AG08395 (cell line): ENCODE measurements around the gene TRIM27.
"Not testable (repeated sequence)": the region's sequence is repeated elsewhere in the genome, so short reads cannot be mapped to it uniquely, and the experiment has no call there.

Source experiments
- DNase-seq: peaks from one replicate; pipeline ENCODE4 v3.0.0; 2012; ENCODE audit warnings: mixed read lengths, low spot score

Gene TRIM27

GRCh38 chr6:28864326-28864923, 59.4 kb downstream of the TRIM27 start:
- no peak for DNase-seq

DNA sequence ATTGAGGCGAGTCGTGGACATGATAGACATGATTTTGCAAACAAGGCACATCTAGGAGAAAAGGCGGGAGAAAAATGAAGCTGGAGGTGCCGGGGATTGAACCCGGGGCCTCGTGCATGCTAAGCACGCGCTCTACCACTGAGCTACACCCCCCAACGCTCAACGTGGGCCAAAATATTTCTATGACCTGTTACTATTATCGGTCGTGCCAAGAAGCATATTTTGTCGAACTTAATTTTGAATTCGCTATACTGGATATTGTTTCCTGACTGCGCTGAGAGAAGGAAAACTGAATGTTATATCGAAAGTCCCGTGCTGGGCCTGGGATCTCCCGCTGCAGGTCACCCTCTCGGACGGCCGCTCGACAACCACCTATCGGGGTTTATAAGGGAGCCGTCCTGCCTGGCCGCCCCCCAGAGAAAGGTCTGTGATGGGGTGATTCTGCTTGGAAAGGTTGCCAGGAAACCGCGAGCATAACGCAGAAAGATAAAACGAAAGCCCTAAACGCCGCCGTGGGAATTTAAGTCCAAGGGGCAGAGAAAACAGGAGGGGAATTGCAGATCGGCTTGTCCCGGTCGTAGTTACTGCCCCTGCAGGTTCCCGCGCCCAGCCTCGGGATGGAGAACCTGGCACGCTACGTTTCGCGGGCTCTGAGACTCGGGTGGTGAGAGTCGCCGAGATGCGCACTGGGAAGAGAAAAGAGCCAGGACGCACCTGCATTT, 60.0 kb downstream of the TRIM27 start:
- peak; percentile 55 for DNase-seq

- no peak for DNase-seq
Observed at GRCh38 chr6:28862077-28862476, 61.7 kb downstream of the TRIM27 start.

DNA sequence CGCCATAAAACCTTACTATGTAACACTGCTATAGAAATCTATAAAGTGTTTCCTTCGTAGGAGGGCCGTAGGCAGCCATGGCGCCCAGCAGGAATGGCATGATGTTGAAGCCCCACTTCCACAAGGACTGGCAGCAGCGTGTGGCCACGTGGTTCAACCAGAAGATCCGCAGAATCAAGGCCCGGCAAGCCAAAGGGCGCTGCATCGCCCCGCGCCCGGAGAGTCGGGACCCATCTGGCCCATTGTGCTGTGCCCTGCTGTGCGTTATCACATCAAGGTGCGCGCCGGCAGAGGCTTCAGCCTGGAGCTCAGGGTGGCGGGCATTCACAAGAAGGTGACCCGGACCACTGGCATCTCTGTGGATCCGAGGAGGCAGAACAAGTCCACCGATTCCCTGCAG, 62.4 kb downstream of the TRIM27 start:
- DNase-seq = no peak

- DNase-seq = no peak
Observed at GRCh38 chr6:28860581-28860980, 63.2 kb downstream of the TRIM27 start.

GRCh38 chr6:28858963-28859362, 64.8 kb downstream of the TRIM27 start:
- DNase-seq = no peak

DNA sequence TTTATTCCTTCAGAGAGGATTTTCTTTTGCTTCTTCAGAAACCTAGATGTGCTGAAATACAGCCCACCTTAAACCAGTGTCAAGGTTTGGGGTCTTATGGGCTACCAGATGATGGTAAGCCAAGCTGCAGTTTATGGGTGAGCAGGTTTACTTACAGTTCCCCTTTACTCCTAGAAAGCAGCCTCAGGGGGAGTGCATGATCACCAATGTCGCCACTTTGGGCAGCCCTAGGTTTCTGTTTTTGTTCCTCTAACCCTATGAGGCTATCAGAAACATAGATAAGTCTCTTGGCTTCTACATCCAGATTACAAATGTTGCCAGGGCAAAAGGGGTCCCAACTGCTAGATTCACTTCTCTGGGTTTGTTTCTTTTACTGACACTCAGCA, 67.2 kb downstream of the TRIM27 start:
- no peak for DNase-seq

DNA sequence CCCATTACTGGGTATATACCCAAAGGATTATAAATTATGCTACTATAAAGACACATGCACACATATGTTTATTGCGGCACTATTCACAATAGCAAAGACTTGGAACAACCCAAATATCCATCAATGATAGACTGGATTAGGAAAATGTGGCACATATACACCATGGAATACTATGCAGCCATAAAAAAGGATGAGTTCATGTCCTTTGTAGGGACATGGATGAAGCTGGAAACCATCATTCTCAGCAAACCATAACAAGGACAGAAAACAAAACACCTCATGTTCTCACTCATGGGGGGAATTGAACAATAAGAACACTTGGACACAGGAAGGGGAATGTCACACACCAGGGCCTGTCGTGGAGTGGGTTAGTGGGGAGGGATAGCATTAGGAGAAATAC, 69.4 kb downstream of the TRIM27 start:
- DNase-seq = not testable (repeated sequence)
